Activated naive CD4-positive, alpha-beta T cell treated with anti-CD3 and anti-CD28 coated beads, Interleukin-2, amount 50 U/mL, for 24 hours (primary cell): ENCODE measurements around the gene CTLA4.
A peak's percentile ranks its signal among the peaks of the same experiment; 100 is the strongest.
"Not testable (repeated sequence)": the region's sequence is repeated elsewhere in the genome, so short reads cannot be mapped to it uniquely, and the experiment has no call there.

ENCODE experiments used
- H3K27ac Mint-ChIP-seq: one replicate; pipeline ENCODE4 v1.8.0; 2021; ENCODE audit warnings: mild to moderate bottlenecking, mixed read lengths
- H3K27me3 Mint-ChIP-seq: one replicate; pipeline ENCODE4 v1.8.0; 2021; ENCODE audit warnings: mixed read lengths
- H3K36me3 Mint-ChIP-seq: one replicate; pipeline ENCODE4 v1.8.0; 2021; ENCODE audit warnings: mixed read lengths
- H3K4me1 Mint-ChIP-seq: one replicate; pipeline ENCODE4 v1.8.0; 2021; ENCODE audit warnings: mixed read lengths
- H3K4me3 Mint-ChIP-seq: one replicate; pipeline ENCODE4 v1.8.0; 2021; ENCODE audit warnings: mild to moderate bottlenecking, mixed read lengths
- H3K9me3 Mint-ChIP-seq: one replicate; pipeline ENCODE4 v1.8.0; 2021; ENCODE audit warnings: mixed read lengths

CTLA4 gene

GRCh38 chr2:203873461-203873860 is 5.9 kb downstream of the CTLA4 start:
- Mint-ChIP-seq H3K27ac (no peak overlapping the region), H3K36me3 (peaks cover 40% of the 10 kb centered on the region), H3K4me1 (peaks cover 73% of the 10 kb centered on the region), H3K9me3 (no peaks in the 10 kb centered on the region), H3K27me3 (no peaks in the 10 kb centered on the region), H3K4me3 (peak overlapping the region; percentile 19)

DNA sequence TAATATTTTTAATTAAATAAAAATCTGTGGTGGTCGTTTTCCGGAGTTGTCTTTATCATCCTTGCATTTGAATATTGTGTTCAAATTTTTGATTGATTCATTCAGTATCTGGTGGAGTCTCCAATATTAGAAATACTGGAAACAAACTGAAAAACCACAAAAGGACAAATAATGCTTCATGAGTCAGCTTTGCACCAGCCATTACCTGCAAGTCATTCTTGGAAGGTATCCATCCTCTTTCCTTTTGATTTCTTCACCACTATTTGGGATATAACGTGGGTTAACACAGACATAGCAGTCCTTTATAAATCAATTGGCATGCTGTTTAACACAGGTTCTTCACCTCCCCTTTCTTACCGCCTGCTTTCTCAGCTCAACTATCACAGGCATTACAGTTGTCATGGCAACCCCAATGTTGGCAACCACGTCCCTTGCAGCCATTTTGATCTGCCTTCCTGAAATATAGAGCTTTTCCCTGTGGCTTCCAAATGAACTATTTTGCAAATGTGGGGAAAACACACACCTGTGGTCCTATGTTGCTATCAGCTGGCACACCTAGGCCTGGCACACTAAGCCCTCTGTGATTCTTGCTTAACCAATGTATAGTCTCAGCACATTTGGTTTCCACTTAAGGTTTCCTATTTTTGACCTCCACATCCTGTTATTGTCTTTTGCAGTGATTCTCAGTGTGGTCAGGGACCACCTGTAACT is 6.5 kb downstream of the CTLA4 start:
- no peaks in the 10 kb centered on the region for H3K27me3 Mint-ChIP-seq
- H3K4me1 Mint-ChIP-seq = peaks cover 70% of the 10 kb centered on the region
- H3K4me3 Mint-ChIP-seq = peak overlapping the region; percentile 20
- H3K9me3 Mint-ChIP-seq = no peaks in the 10 kb centered on the region
- H3K27ac Mint-ChIP-seq = peak overlapping the region; percentile 36
- peaks cover 40% of the 10 kb centered on the region for H3K36me3 Mint-ChIP-seq

GRCh38 chr2:203875471-203875870 is 7.9 kb downstream of the CTLA4 start:
- Mint-ChIP-seq H3K36me3 (peaks cover 32% of the 10 kb centered on the region), H3K4me3 (no peak overlapping the region), H3K4me1 (peaks cover 57% of the 10 kb centered on the region), H3K27me3 (no peaks in the 10 kb centered on the region), H3K27ac (peak overlapping the region; percentile 57), H3K9me3 (no peaks in the 10 kb centered on the region)

DNA sequence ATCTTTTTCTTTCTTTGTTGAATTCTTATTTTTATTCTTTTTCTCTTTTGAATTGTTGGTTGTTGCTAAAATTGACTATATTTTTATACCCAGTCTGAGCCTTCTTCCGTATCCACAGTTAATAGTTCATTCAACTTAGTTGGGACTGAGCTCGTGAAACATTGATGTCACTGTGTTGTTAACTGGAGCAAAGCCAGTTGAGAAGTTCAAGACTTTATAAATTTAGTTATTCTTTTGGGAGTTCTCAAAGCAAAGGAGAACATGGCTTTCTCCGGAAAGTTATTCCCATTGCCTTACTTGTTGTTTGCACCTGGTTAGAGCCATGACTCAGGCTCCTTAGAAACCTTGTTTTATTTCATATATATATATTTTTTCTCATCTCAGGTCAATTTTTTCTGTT is 8.8 kb downstream of the CTLA4 start:
- no peak overlapping the region for H3K4me3 Mint-ChIP-seq
- H3K27ac Mint-ChIP-seq = no peak overlapping the region
- peaks cover 29% of the 10 kb centered on the region for H3K36me3 Mint-ChIP-seq
- no peaks in the 10 kb centered on the region for H3K27me3 Mint-ChIP-seq
- peaks cover 49% of the 10 kb centered on the region for H3K4me1 Mint-ChIP-seq
- H3K9me3 Mint-ChIP-seq = no peaks in the 10 kb centered on the region

DNA sequence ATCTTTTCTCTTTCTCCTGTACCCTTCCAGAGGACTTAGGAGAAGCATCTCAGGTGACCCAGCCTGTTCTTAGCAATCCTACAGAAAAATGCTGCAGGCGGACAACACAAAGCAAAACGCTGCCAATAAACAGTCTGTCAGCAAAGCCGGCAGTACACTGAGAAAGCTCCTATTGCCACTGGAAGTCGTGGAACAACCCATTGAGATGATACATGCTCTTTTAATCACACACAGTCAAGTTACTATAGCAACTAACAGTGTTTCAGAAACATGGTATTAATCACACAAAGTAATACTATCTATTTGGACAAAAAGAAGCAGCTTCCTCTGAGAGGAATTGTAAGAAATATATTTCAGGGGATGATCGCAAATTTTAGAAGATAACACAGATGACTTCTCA is 10.5 kb downstream of the CTLA4 start:
- Mint-ChIP-seq H3K27me3 (no peaks in the 10 kb centered on the region), H3K36me3 (peaks cover 18% of the 10 kb centered on the region), H3K9me3 (no peaks in the 10 kb centered on the region), H3K4me3 (no peak overlapping the region), H3K27ac (no peak overlapping the region), H3K4me1 (peaks cover 31% of the 10 kb centered on the region)

GRCh38 chr2:203880557-203881125 is 13.1 kb downstream of the CTLA4 start:
- Mint-ChIP-seq H3K27me3 (no peaks in the 10 kb centered on the region), H3K4me1 (peaks cover 10% of the 10 kb centered on the region)

DNA sequence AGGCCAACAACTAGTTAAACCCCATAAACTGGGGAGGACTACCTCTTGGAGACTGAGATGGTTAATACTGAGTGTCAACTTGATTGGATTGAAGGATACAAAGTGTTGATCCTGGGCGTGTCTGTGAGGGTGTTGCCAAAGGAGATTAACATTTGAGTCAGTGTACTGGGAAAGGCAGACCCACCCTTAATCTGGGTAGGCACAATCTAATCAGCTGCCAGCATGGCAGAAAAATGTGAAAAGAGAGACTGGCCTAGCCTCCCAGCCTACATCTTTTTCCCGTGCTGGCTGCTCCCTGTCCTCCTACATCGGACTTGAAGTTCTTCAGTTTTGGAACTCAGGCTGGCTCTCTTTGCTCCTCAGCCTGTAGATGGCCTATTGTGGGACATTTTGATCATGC is 13.6 kb downstream of the CTLA4 start:
- not testable (repeated sequence) for H3K4me3 Mint-ChIP-seq, H3K9me3 Mint-ChIP-seq, H3K36me3 Mint-ChIP-seq, H3K27ac Mint-ChIP-seq, H3K27me3 Mint-ChIP-seq, H3K4me1 Mint-ChIP-seq

More at GRCh38 chr2:203880557-203881125, 13.1 kb downstream of the CTLA4 start:
- Mint-ChIP-seq H3K4me3 (no peak overlapping the region), H3K27ac (no peak overlapping the region), H3K36me3 (peaks cover 4% of the 10 kb centered on the region), H3K9me3 (no peaks in the 10 kb centered on the region)

DNA sequence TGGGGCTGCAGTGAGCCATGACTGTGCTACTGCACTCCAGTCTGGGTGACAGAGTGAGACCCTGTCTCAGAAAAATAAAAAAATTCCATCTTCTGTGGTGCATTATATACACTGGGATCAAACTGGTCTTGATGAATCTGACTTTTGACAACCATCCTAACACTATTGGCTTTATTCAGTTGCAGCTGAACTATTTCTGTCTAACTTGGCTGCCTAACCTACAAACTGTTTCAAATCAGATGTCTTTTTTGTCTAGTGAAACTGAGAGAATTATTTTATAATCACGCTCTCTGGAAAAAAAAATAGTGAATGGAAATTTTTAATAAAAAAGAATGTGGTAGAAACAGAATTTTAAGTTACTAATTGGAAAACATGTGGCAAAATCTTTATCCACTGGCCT is 15.0 kb downstream of the CTLA4 start:
- Mint-ChIP-seq H3K4me3 (no peak overlapping the region), H3K27ac (no peak overlapping the region), H3K4me1 (peaks cover 3% of the 10 kb centered on the region), H3K9me3 (peaks cover 4% of the 10 kb centered on the region), H3K36me3 (no peaks in the 10 kb centered on the region), H3K27me3 (no peaks in the 10 kb centered on the region)

DNA sequence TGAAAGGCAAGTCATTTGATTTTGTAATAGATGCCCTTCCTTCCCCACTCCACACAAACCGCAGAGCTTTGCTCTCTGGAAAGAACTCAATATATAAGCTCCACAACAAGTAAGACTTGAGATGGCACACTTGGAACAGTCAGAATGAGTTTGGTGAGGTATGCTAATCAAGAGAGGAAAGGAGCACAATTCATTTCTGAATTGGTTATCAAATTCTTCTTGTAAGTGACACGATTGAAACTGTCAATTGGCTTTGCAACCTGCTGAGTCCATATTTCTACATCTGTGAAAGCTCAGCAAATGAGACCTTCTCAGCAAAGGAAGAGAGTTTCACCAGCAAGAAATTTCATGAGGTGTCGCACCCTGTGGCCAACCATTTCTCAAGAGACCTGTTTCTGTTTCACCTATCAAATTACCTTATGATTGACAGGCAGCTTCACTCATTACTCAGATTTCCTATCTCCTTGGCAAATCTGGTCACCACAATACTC is 19.1 kb downstream of the CTLA4 start:
- peaks cover 4% of the 10 kb centered on the region for H3K9me3 Mint-ChIP-seq
- H3K27ac Mint-ChIP-seq = no peak overlapping the region
- H3K4me1 Mint-ChIP-seq = peaks cover 21% of the 10 kb centered on the region
- no peaks in the 10 kb centered on the region for H3K36me3 Mint-ChIP-seq
- no peaks in the 10 kb centered on the region for H3K27me3 Mint-ChIP-seq
- H3K4me3 Mint-ChIP-seq = no peak overlapping the region

- Mint-ChIP-seq H3K36me3 (peaks cover 3% of the 10 kb centered on the region), H3K4me1 (peaks cover 27% of the 10 kb centered on the region), H3K27me3 (no peaks in the 10 kb centered on the region), H3K4me3 (no peak overlapping the region), H3K9me3 (peaks cover 4% of the 10 kb centered on the region), H3K27ac (no peak overlapping the region)
These were observed 20.1 kb downstream of the CTLA4 start for GRCh38 chr2:203887677-203888076.

GRCh38 chr2:203889542-203889941 is 22.0 kb downstream of the CTLA4 start:
- Mint-ChIP-seq H3K27ac (no peak overlapping the region), H3K36me3 (peaks cover 3% of the 10 kb centered on the region), H3K4me1 (peaks cover 41% of the 10 kb centered on the region), H3K4me3 (no peak overlapping the region), H3K27me3 (no peaks in the 10 kb centered on the region), H3K9me3 (peaks cover 4% of the 10 kb centered on the region)

- Mint-ChIP-seq H3K9me3 (peaks cover 4% of the 10 kb centered on the region), H3K4me1 (peaks cover 41% of the 10 kb centered on the region), H3K27me3 (no peaks in the 10 kb centered on the region), H3K27ac (no peak overlapping the region), H3K36me3 (peaks cover 3% of the 10 kb centered on the region), H3K4me3 (no peak overlapping the region)
These were observed 22.4 kb downstream of the CTLA4 start for GRCh38 chr2:203889944-203890343.

DNA sequence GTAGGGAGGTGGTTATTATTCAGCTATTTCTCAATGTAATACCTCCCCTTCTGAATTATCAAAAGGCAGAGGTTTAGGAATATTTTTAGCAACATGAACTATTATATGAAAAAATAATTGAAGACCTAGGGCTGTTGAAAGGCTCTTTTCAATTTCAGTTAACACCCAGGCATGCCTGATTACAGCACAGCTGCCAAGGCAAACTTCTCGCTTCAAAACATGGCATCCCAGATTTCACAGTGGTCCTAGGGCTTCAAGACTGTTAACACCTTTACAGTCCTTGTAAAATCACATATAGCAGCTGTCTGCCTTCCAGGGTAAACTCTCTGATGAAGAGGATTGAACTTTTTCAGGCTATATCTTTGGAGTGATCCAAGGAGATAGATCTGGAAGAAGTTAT is 23.2 kb downstream of the CTLA4 start:
- H3K36me3 Mint-ChIP-seq = peaks cover 3% of the 10 kb centered on the region
- H3K4me3 Mint-ChIP-seq = no peak overlapping the region
- H3K4me1 Mint-ChIP-seq = peaks cover 41% of the 10 kb centered on the region
- no peaks in the 10 kb centered on the region for H3K27me3 Mint-ChIP-seq
- no peak overlapping the region for H3K27ac Mint-ChIP-seq
- H3K9me3 Mint-ChIP-seq = peaks cover 4% of the 10 kb centered on the region

DNA sequence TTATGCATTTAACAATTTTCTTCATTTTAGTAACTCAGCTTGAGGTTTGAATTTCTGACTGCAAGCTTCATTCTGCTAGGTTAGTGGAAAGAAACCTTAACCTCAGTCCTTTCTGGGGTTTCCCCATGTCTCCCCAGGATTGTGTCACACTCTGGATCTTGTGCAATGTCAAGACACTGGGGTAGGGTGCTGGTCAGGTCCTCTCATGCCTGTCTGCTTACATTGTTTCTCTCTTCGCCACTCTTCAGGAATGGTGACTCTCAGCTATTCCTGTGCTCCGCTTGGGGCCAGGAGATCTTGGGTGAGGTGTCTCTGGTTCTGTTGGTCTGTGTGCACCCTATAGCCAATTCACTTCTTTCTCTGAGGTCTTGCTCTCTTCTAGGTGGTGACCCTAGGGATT is 23.9 kb downstream of the CTLA4 start:
- Mint-ChIP-seq H3K4me1 (peaks cover 41% of the 10 kb centered on the region), H3K4me3 (no peak overlapping the region), H3K9me3 (peaks cover 4% of the 10 kb centered on the region), H3K27ac (peak overlapping the region; percentile 36), H3K27me3 (no peaks in the 10 kb centered on the region), H3K36me3 (peaks cover 3% of the 10 kb centered on the region)

GRCh38 chr2:203892207-203892606 is 24.6 kb downstream of the CTLA4 start:
- H3K27me3 Mint-ChIP-seq = no peaks in the 10 kb centered on the region
- H3K9me3 Mint-ChIP-seq = peaks cover 3% of the 10 kb centered on the region
- peaks cover 43% of the 10 kb centered on the region for H3K4me1 Mint-ChIP-seq
- peaks cover 3% of the 10 kb centered on the region for H3K36me3 Mint-ChIP-seq
- H3K27ac Mint-ChIP-seq = peak overlapping the region; percentile 49
- no peak overlapping the region for H3K4me3 Mint-ChIP-seq

- H3K27ac Mint-ChIP-seq = no peak overlapping the region
- H3K4me3 Mint-ChIP-seq = no peak overlapping the region
- H3K27me3 Mint-ChIP-seq = no peaks in the 10 kb centered on the region
- peaks cover 3% of the 10 kb centered on the region for H3K36me3 Mint-ChIP-seq
- H3K4me1 Mint-ChIP-seq = peaks cover 49% of the 10 kb centered on the region
- H3K9me3 Mint-ChIP-seq = no peaks in the 10 kb centered on the region
These were observed 25.8 kb downstream of the CTLA4 start for GRCh38 chr2:203893401-203893800.
